SIG-M5 treated with dmso at 0.1 percent for 504 hours (cell line): ENCODE data around the gene DNAJC10.

Source experiments
- DNase-seq: peaks from one replicate; lab custom pipeline; 2025; ENCODE audit not compliant: unreplicated experiment; lab: John Stamatoyannopoulos, UW

DNAJC10 gene

GRCh38 chr2:182831101-182831500, 115.0 kb downstream of the DNAJC10 start:
- DNase-seq = no peak

GRCh38 chr2:182831921-182832320, 115.9 kb downstream of the DNAJC10 start:
- DNase-seq = no peak

GRCh38 chr2:182833084-182833854, 117.2 kb downstream of the DNAJC10 start:
- DNase-seq = no peak

- no peak for DNase-seq
Measured at GRCh38 chr2:182834293-182834692, 118.2 kb downstream of the DNAJC10 start.

GRCh38 chr2:182836451-182836850, 120.4 kb downstream of the DNAJC10 start:
- no peak for DNase-seq
